GM19328 (cell line): ENCODE measurements around the gene GABARAPL1.
A peak's percentile ranks its signal among the peaks of the same experiment; 100 is the strongest.

Experiments used
- ATAC-seq: cut with Tn5 transposase; IDR thresholded peaks from one replicate; pipeline ENCODE4 v1.9.1; 2021; ENCODE audit warnings: mild to moderate bottlenecking, moderate library complexity; ENCODE audit not compliant: unreplicated experiment

The GABARAPL1 gene

DNA sequence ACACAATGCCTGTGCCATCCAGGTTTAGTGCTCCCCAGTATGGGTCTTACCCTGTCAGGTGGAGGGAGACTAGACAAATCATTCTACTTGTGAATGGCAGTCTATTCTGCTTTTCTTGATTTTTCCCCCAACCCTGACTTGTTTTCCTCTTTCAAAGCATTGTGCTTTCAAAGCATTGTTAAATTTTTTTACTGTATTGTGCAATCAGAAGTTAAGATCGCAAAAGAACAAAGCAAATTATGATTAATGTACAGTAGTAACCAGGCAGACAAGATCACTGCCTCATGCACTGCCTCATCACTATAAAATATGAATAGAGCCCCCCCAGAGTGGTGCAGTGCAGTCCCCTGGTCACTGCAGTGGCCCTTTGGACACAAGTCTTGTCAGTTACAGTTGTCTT lies 14.1 kb downstream of the GABARAPL1 start:
- no peak for ATAC-seq

DNA sequence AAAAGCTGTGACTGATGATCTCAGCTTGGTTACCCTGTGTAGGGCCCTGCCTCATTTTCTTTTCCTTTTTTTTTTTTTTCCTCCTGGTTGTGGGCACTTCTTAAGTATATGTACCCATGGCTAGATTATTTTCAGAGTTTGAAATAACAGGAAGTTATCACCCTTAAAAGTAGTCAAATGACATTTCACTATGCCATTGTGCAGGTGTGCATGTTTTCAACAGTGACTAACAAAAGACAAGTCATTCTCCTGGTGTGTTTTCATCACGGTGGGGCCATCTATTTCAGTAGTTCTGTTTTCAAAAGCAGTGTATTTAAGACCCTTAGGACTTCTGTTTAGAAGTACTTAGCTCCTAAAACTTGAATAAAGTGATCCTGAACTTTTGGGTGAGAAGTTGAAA lies 15.0 kb downstream of the GABARAPL1 start:
- no peak for ATAC-seq

DNA sequence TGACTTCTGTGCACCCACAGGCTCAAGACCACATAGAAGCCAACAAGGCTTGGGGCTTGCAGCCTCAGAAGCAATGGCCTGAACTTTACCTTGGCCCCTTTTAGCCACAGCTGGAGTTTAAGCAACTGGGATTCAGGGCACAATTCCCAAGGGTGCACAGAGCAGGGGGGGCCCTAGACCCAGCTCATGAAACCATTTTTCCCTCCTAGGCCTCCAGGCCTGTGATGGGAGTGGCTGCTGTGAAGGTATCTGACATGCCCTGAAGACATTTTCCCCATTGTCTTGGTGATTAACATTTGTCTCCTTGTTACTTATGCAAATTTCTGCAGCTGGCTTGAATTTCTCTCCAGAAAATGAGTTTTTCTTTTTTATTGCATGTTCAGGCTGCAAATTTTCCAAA lies 21.9 kb downstream of the GABARAPL1 start:
- ATAC-seq = no peak

DNA sequence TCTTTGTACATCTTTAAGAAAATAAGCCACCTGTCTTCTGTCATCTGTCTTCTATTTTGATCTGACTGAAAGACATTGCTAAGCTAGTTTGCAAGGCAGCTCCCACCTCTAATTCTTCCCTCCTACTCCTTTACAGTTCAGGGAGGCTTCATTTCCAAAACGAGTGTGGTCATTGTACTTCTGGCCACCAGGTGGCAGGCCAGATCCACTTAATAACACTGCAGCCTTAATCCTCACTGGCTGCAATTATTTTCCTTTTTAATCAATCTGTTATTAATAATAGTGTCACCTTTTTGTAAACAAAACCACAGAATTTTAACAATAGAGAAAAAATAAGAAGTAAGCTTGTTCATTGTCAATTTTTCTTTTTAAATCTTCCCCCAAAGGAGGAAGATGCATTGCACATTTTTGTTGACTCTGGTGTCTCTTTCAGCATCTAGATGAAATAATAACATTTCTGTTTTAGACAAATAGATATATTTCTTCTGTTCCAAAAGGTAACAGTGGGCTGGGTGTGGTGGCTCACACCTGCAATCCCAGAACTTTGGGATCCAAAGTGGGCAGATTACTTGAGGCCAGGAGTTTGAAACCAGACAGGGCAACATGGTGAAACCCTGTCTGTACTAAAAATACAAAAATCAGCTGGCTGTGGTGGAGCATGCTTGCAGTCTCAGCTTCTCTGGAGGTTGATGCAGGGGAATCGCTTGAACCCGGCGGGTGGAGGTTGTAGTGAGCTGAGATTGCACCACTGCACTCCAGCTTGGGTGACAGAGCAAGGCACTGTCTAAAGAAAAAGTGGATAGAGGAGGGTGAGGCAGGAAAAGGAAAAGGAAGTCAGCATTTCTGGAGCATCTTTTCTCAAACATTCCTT lies 23.3 kb downstream of the GABARAPL1 start:
- no peak for ATAC-seq

DNA sequence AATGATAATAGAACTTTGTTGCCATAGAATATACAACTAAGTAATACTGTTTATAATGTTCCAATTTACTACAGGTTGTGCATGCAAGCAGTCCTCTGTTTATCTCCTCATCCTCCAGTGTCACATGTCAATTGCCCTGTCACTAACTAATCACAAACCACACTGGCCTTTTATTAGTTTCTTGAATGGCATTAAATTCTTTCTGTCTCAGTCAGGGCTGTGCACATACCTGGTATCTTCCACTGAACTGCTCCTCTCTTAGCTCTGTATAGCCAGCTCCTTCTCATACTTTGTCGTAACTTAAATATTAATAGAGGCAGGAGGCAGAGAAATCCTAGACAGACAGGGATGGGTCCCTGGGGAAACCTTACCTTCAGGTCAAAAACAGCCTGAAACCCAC lies 24.0 kb downstream of the GABARAPL1 start:
- ATAC-seq = no peak

DNA sequence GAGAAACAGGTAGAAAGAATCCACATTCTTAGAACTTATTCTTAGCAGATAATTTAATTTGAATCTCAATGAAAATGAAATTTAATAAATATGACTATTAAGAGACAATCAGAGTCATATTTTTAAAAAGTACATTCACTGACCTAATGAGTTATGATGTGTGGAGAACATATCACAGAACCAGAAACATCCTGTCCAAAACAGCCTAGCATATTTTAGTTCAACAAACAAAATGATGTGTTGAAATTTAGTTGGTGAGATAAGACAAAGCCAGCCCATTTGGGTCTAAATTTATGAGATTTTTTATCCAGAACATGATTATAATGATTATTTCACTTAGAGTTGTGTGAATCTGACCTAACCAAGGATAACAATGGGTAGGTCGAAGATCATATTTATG lies 25.8 kb downstream of the GABARAPL1 start:
- no peak for ATAC-seq

DNA sequence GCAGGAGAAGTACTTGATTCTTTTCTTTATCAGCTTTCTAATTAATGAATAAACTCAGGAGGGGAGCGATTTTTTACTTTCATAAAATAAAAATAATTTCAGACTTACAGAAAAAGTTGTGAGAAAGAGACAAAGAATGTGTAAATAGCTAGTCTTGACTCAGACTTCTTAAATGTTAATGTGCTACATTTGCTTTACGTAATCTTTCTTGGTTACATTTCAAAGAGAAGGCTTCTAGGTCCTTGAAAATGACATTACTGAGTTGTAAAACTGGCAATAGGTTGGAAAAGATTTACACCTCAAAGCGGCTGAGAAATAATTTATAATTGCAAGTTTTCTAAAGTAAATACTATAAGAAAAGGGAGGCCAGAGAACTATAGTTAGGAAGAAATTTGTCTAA lies 28.6 kb downstream of the GABARAPL1 start:
- ATAC-seq = no peak

DNA sequence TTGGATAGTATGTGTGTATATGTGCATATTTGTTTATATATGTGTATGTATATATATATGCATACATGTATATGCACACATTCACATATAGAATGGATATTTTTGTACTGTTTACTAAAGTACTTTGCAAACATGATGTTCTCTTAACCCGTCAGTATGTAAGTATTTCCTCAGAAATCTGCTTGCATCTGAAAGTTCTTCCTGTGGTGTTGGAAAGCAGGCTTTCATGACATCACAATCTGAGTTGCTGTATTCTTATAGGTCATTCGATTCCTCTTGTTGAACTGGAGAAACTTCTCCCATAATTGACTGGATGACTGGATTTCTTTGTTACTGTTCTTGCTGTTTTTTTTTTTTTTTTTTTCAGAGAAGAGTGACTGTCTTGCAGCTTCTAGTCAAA lies 29.1 kb downstream of the GABARAPL1 start:
- no peak for ATAC-seq

DNA sequence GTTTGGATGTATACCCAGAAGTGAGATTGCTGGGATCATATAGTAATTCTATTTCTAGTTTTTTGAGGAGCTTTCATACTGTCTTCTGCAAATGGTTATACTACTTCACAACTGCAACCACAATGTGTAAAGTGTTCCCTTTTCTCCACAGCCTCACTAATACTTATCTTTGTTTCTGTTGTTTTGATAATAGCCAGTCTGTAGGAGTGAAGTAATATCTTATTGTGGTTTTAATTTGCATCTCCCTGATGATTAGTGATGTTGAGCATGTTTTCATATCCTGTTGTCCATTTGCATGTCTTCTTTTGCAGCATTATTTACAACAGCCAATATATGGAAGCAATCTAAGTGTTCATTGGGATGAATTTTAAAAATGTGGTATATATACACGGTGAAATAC lies 29.9 kb downstream of the GABARAPL1 start:
- no peak for ATAC-seq

DNA sequence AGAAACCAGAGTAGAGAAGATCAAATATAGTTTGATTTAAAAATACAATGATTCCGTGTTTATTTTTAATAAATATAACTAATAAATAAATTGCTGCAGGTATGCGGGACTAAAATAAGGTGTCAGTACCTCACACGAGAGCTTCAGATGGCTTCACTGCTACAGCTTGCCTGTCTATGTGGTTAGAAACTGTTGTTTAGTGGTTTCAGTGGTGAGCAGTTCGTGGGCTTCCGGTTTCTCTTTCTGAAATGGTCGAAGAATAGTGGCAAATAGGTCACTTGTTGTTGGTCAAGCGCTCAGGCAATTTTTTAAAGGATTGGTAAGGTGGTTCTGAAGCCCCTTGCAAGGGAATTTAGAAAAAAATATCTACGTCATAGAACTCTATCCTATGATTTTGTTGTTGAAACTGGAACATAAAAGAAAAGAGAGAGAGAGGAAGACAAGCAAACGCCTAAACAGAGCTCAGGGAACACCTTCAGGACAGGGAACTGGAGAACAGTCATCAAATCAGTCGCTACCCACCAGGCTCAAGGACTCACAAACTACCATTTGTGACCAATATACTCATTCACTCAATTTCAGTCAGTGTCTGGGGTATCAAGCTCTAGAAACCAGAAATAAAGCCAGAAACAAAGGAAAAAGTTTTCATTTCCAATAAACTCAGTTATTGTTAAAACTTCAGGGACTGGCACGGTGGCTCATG lies 31.3 kb downstream of the GABARAPL1 start:
- ATAC-seq = peak; percentile 68

DNA sequence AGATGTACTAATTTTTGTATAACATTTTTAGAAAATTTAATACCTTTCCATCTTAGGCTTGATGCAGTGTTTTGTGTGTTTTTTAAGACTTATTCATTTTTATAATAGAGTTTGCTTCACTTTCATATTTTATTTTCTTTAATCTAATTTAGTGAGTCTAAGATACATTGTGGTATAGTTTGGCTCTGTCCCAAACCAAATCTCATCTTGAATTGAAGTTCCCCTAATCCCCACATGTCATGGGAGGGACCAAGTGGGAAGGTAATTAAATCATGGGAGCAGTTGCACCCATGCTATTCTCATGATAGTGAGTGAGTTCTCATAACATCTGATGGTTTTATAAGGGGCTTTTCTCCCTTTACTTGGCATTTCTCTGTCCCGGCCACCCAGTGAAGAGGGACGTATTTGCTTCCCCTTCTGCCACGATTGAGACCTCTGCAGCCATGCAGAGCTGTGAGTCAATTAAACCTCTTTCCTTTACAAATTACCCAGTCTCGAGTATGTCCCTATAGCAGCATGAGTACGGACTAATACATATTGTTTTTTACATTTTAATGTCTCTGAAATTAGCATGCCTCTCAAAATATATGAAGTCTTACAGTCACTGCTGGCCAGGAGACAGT lies 34.9 kb downstream of the GABARAPL1 start:
- no peak for ATAC-seq

DNA sequence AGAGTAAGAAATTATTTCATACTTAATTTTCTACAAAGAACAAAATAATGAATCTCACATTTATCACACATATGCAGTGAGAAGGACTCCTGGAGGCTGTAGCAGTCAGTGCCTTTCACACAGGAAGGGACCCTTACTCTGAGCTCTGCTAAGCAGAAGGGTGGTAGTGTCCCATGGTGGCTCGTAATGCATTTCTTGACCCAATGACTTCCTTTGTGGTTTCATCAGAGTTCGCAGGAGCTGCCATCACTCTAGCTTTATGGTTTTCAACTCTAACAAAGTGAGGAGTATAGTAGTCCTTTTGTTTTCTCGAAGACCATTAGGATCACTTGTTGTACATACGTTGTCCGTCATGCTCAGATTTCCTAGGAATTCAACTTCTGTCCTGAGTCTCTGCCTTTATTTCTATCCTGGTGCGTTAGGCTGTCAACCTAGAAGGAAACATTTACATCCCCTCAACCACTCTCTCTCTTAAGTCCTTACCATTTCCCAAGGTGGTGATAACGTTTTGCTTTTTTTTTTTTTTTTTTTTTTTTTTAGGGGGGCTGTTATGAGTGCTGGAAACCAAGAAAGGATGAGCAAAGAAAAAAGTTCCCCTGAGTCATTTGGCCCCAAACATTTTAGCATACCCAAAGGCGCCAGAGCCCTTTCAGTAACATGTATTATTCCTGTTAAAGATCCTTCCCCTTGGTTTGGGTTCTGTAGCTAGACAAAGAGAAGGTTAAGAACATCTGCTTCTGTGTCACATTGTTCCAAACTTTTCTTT lies 37.2 kb downstream of the GABARAPL1 start:
- ATAC-seq = no peak

DNA sequence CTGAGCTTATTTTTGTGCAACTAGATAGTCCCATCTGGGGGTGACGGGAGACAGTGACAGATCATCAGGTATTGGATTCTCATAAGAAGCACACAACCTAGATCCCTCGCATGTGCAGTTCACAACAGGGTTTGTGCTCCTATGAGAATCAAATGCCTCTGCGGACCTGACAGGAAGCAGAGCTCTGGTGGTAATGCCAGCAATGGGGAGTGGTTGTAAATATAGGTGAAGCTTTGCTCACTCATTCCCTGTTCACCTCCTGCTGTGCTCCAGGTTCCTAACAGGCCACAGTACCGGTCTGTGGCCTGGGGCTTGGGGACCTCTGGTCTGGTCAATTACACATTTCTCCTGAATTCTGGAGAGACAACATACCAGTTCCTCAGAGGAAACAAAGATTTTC lies 39.0 kb downstream of the GABARAPL1 start:
- no peak for ATAC-seq

DNA sequence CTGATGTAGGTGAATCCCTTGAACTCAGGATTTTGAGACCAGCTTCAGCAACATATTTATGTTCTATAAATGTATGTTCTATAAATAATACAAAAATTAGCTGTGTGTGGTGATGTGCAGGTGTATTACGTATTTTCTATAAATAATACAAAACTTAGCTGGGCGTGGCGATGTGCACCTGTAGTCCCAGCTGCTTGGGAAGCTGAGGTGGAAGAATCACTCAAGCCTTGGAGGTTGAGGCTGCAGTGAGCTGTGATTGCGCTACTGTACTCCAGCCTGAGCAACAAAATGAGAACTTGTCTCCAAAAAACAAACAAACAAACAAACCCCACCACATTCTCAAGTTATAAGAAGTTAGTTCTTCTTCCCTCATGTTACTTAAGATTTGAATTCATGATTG lies 39.5 kb downstream of the GABARAPL1 start:
- ATAC-seq = no peak

DNA sequence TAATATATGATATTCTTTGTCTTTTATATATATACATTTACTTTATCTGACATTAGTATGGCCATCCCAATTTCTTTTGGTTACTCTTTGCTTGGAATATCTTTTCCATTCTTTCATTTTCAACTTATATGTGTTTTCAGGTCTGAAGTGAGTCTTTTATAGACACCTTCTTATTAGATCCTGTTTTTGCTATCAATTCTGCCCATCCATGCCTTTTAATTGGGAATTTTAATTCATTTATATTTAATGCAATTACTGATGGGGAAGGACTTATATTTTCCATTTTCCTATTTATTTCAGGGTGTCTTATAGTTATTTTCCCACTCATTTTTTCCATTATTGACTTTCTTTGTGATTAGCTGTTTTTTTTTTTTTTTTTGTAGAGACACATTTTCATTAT lies 43.4 kb downstream of the GABARAPL1 start:
- ATAC-seq = no peak

DNA sequence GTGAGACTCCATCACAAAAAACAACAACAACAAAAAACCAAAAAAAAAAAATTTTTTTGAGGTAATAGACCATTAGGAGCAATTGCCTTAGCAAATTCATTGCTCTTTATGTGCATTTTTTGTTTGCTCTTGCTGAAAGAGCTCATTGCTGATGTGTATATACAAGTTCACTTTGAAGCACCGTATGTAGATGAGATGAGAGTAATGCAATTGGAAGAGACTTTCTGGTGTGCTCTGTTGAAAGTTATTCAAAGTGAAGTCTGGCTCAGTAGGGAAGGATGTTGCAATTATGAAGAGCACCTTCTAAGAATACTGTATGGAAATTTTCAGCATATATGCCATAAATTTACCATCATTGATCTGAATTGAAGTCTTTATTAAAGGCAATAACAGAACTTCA lies 48.2 kb downstream of the GABARAPL1 start:
- ATAC-seq = no peak

DNA sequence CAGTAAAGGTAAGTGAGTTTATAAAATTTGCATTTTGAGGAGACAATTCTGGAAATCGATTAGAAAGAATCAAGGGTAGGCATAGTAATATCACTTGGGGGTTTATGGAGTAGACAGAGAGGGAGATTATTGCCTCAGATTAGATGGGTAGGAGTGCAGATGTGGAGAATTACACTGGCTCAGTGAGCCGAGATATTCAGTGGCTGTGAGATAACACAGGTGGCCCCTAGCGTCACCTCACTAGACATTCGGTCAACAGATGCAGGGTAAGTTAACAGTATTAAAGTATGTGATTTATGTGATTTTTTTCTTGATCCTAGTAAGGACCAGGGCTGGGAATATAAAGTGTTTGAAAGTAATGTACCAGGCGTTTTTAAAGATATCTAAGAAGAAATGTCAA lies 55.4 kb downstream of the GABARAPL1 start:
- no peak for ATAC-seq

DNA sequence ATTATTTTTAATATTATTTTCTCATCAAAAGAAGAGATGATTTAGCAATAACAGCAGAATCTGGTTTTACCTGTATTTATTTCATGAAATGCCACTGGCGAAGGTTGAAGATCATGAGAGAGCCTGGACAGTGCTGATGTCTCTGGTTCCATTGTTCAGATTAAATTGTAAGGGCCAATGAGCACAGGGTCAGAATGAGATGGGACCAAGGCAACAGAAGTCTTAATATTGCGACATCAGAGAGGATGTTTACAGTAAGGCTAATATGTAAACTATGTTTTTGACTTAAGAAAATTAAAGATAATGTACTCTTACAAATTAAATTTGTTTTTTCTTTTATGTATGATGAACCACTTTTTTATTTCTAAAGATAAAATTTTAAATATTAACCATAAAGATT lies 59.8 kb downstream of the GABARAPL1 start:
- no peak for ATAC-seq
